ENCODE data around the gene PACS1.
"Not testable (repeated sequence)": the region's sequence is repeated elsewhere in the genome, so short reads cannot be mapped to it uniquely, and the experiment has no call there.

The PACS1 gene

DNA sequence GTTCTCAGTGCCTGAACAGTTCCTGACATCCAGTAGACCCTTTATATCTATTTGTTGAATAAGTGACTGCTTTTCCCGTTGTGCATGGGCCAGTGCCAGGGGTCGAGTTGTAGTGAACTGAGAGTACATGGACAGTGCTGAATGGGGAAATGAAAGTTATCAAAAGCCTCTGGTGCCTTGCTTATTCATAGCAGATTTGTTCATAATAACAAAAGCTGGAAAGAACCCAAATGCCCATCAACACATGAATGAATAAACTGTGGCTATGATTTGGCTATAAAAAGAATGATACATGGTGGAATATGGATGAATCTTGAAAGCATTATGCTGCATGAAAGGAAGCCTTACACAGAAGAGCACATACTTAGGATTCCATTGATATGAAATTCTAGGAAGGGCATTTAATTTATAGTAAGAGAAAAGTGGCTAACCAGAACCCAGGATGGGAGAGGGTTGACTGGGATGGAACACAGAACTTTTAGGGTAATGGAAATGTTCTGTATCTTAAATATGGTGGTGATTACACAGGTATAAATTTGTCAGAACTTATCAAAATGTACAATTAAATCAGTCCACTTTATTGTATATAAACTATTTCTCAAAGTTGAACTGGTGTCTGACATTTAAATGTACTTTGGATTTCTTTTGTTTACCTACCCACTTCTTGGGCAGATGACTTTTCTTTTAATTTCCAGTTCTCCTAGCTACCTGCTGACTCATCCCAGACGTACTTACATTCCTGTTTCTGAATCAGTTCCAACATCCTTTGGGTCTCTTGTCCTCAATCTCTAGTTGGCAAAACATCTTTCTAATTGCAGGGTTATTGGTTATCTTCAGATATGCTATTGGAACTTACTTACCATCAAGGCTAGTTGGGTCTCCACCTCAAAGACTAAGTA is 42.8 kb downstream of the PACS1 start:
- DNase-seq: no peak

DNA sequence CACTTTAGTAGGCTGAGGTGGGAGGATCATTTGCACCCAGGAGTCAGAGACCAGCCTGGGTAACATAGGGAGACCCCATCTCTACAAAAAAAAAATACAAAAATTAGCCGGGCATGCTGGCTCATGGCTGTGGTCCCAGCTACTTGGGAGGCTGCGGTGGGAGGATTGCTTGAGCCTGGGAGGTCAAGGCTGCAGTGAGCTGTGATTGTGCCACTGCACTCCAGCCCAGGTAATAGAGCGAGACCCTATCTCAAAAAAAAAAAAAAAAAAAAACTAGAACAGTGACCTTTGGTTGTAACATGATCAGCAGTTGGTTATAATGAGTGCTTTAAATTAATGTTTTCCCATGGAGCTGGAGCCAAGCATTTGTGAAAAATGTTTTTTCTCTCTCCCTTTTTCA is 44.9 kb downstream of the PACS1 start:
- not testable (repeated sequence) for DNase-seq

DNA sequence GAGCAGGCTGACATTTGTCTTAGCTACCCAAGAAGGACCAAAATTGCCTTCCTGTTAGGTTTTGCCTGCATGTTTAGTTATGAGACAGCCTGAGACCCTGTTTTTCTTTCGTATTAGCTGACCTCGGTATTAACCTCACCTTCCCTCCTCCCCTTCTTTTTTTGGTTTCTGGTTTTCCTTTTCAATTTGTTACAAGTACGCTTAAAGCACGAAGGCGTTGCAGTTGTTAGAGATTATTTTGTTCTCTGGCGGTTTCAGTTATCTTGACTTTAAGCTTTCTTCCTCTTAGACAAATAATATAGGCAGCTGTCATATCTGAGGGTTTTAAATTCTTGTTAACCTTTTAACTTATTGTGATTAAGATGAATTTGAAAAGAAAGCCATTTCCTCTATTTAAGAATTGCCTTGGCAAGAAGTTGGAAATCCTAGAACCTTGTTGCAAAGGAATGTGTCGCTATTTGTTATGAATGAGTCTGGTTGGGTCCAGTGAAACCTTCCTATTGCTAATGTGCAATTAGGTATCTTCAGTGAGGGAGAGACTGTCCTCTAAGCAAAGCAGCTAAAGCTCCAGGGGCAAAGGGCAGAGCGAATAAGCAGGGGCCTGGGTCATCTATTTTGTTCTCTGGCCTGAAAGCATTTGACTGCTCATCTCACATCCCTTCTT is 45.7 kb downstream of the PACS1 start:
- no peak for DNase-seq

DNA sequence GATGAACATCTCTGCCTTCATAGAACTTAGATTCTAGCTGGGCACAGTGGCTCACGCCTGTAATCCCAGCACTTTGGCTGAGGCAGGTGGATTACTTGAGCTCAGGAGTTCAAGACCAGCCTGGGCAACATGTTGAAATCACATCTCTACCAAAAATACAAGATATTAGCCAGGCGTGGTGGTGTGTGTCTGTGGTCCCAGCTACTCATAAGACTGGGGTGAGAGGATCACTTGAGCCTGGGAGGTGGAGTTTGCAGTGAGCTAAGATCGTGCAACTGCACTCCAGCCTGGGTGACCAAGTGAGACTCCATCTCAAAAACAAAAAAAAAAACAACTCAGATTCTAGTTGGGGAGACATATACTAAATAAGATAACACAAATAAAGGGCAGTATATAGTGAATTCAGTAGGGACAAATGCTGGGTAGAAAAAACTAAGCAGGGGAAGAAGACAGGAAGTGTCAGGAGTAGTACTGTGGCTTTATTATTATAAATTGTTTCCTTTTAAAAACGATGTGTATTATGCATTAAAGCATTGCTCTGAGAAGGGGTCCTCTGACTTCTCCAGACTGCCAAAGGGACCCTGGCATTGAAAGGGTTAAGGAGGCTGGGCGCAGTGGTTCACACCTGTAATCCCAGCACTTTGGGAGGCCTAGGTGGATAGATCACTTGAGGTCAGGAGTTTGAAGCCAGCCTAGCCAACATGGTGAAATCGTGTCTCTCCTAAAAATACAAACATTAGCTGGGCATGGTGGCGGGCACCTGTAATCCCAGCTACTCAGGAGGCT is 46.7 kb downstream of the PACS1 start:
- DNase-seq: no peak

DNA sequence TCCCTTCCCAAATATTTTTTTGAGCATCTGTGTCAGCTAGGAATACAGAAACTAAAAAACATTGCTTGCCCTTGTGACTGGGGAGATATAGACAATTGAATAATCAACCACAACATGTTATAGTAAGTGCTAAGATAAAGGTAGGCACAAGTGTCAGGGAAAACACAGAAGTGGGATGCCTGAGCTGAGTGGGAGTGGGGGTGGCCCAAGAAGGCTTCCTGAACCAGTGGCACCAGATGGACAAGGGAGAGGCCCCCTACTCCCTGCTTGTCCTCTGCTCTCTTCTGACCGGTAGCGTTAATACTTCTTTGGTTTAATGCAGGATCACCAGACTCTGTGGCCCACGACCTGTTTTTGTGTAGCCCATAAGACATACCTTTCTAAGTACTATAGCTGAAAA is 48.8 kb downstream of the PACS1 start:
- no peak for DNase-seq

DNA sequence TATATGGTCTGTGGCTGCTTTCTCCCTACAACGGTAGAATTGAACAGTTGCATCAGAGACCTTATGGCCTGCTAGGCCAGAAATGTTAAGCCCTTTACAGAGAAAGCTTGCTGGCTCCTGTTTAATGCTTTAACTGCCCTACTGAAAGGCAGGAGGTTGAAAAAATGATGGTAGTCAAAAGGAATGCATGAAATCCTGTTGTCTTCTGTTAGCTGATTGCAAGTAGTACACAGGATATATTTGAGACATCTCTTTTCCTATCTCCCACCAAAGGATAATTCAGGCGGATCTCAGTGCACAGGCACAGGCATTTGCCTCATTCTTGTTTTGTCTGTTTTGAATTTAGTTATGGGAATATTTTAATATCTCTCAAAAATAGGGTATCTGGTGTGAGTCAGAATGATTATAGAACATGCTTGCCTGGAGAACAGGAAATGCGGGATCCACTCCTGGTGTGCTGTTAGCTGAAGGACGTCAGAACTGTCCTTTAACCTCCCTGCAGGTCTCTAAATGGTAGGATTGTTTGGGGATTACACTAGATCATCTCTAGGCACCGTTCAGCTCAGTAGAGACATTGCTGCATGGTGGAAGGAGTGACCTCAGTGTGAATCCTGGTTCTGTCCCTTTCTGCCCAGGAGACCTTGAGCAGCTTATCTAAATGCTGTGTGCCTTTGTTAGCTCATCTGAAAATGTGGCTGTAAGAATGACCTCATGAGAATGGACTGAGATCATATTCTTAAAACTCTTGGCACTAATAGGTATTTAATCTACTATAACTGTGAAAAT is 49.5 kb downstream of the PACS1 start:
- no peak for DNase-seq

DNA sequence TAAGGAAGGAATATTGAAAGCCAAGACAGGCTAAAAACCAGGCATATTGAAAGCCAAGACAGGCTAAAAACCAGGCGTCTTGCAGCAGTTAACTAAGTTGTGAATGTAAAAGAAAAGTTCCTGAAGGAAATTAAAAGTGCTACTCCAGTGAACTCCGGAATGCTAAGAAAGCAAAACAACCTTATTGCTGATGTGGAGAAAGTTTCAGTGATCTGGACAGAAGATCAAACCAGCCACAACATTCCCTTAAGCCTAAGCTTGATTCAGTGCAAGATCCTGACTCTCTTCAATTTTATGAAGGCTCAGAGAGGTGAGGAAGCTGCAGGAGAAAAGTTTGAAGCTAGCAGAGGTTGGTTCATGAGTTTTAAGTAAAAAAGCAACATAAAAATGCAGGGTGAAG is 51.4 kb downstream of the PACS1 start:
- DNase-seq: no peak

DNA sequence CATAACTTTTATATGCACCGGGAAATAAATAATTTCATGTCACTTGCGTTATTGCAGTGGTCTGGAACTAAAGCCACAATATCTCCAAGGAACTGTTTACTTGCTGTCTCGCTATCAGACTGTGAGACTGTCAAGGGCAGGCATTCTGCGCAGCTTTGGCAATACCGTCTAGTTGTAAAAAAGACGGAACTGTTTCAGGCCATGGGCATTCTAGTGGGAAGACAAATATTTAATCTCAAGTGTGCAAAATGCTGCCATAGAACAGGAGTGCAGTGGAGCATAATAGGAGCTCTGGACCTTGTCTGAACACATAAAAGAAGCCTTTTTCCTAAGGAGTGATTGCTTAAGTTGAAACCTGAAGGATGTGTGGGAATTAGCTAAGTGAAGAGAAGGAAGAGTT is 53.8 kb downstream of the PACS1 start:
- DNase-seq: no peak

DNA sequence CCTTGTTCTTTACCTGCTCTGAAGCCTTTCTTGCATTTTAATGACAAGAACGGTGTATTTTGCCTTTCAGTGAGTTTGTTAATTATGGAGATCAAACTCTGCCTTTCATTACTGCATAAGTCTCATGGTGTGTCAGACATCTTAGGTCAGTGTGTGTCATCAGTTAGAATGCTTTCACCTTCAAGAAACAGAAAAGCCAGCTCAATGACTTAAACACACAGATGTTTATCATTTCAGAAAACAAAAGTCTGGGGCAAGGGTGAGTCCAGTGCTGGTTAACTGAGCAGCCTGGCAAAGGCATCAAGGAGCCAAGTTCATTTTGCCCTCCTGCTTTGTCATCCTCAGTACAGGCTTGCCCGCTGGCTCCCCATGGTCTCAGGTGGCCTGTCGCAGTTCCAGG is 54.5 kb downstream of the PACS1 start:
- DNase-seq: no peak

DNA sequence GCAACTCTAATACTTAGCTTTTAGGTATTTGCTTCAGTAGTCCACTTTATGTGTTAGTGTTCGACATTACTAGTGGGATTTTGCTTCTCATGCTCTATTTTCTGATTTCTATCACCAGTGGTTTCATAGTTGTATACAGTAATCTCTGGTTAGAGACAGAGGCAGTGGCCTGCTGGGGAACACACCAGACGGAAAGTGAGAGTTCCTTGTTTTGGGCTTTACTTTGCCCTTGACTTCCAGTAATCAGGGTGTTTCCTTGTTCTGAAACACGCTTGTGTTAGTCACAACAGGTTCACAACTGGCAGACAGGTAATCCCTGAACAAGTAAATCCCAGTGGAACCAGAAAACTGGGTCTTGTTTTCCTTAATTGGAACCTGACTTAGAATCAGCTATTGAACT is 56.0 kb downstream of the PACS1 start:
- DNase-seq: no peak

DNA sequence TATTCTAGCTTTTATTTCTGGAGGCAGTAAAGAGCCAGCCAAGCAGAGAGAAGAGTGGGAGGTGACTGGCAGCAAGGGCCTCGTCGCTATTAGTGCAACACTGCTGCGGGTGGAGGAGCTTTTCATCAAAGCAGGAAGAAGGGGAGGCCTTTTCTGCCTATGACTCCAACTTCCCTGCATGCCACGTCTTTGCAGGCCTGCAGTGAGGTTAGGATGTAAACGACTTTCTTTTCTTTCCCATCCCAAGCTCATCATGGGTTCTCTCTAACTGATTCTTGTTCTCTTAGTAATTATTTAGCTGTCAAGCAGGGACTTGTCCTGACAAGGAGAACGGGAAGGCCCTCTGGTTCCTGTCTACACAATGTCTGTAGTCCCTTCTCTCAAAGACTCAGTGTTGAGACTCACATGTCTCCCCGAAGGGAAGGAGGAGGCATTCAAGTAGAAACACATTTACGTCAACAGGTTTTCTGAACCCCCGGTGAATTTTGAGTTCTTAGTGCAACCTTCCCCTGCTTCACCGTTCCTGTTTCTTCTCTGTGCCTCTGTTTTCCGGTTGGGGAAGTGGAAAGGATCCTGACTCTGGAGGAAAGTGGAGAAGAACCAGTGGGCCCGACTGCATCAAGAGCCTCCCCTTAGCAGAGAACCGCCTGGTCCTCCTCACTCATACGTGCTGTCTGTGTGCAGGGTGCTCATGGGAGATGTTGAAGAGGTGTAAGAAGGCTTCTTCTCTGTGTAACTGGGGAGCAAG is 56.9 kb downstream of the PACS1 start:
- no peak for DNase-seq

DNA sequence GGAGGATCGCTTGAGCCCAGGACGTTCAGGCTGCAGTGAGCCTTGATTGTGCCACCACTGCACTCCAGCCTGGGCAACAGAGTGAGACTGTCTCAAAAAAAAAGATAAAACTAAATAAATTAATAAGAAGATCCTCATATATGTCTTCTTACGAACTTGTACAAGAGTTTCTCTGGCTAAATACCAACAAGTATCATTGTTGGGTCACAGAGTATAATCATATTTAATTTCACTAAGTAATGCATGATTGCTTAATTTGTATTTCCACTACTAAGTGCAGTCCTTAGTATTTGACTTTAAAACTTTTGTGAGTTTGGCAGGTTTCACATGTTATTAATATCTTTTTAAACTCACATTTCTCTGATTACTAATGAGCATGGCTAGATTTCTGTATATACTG is 60.9 kb downstream of the PACS1 start:
- no peak for DNase-seq

DNA sequence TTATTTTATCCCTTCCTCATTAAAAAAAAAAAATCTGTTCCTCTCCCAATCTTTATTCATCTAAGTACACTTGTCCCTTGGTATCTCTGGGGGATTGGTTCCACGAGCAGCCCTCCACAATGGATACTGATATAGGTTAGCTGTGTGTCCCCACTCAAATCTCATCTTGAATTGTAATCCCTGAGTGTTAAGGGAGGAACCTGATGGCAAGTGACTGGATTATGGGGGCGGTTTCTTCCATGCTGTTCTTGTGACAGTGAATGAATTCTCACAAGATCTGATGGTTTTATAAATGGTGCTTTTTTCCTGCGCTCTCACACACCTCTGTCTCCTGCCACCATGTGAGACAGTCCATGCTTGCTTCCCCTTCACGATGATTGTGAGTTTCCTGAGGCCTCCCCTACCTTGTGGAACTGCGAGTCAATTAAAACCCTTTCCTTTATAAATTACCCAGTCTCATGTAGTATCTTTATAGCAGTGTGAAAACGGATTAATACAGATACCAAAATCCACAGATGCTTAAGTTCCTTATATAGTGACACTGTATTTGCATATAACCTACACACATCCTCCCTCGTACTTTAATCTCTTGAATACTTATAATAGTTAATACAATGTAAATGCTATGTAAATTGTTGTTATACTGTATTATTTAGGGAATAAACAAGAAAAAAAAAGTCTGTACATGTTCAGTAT is 62.0 kb downstream of the PACS1 start:
- no peak for DNase-seq

DNA sequence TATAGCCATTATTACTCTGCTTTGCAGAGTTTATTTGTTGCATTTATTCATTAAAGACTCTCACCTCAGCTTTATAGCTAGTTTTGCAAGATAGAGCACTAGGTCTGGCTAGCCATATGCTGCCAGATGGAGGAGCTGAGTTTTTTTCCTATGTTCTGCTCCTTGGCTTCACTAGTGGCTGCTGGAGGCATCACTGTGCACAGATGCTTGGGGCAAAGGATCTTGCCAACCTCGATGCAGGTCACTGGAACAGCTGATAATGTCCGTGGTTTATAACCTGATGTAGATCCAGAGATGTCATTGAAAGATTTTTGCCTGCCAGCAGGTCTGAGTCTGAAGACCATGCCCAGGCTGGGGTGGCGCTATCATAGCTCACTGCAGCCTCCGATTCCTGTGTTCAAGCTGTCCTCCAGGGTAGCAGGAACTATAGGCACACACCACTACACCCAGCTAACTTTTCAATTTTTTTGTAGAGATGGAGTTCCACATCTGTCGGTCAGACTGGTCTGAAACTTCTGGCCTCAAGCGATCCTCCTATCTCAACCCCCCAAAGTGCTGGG is 63.2 kb downstream of the PACS1 start:
- peak; percentile 78 to 94 for DNase-seq

DNA sequence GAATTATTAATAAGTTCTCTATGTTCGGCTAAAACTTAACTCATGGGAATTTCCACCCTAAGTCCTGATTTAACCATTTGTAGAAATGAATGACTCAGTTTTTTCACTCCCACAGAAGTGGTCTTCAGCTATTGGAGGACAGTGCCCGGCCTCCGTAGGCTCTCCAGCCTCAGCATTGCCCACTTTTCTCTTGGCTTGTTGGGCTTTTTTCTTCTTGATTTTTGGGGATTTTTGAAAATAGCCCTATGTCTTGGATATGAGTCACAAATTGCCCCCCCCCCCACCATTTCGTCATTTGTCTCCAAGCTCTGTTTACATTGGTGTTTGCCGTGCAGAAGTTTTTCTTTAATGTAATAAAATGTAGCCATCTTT is 66.7 kb downstream of the PACS1 start:
- DNase-seq: no peak

DNA sequence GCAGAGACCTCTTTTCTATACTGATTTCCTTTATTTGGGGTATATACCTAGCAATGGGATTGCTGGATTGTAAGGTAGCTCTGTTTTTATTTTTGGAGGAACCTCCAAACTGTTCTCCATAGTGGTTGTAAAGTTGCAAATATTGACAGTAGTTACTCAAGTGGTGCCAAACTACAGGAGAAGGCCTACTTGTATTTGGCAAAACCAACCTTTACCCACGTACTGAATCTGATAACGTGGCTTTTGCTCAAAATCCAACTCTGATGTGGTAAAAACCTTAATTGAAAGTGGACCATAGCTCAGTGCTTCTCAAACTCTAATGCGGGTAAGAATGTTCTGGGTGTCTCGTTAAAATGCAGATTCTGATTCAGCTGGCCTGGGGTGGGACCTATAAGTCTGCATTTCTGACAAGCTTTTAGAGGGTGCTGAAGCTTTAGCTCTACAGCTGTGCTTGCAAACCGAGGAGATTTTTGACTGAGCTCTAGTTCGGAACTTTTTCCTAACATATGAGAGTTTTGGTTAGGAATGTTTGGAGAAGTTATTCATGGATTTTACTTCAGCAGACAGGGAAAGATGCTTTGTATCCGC is 69.8 kb downstream of the PACS1 start:
- DNase-seq: no peak

DNA sequence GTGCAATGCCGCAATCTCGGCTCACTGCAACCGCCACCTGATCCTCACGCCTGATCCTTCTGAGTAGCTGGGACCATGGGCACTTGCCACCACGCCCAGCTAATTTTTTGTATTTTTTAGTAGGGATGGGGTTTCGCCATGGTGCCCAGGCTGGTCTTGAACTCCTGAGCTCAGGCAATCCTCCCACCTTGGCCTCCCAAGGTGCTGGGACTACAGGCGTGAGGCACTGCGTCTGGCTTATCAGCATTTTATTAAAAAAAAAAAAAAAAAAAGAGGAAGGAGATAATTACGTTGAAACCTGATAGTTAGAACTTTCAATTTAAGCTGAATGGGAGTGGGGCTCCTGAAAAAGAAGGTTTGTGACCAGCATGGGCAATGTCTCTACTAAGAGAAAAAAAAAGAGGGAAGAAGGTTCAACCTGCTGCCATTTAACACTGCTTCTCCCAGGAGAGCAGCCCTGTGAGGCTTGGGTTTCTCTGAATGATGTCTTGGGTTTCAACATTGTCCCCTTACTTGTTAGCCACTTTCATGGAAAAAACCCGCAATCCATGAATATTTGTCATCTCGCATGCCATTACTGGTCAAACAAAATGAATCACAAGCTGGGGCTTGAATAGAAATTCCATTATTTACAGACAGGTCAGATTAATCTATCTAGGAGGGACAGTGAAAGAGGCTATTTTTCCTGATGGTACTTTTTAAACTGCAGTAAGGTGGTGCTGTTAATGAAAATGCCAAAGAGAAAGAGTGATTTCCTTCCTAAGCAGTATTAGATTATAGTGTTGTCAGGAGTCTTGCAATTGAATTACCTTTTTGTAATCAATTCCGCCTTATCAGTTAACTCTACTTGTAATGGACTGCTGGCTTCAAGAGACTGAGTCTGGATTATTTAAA is 72.5 kb downstream of the PACS1 start:
- DNase-seq: no peak

DNA sequence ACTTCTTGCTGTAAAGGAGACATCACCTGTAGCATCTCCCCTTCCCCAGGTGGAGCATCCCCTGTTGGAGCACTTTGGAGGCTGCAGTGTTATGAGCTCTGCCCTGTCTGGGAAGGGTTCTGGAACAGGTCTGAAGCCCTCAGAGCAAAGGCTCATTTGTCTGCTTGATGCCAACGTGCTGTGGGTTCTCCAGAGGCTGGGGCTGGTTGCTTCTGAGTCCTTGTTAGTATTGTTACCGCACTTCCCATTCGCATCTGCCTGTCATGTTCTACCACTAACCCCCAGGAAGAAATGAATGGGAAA is 73.1 kb downstream of the PACS1 start:
- DNase-seq: no peak

DNA sequence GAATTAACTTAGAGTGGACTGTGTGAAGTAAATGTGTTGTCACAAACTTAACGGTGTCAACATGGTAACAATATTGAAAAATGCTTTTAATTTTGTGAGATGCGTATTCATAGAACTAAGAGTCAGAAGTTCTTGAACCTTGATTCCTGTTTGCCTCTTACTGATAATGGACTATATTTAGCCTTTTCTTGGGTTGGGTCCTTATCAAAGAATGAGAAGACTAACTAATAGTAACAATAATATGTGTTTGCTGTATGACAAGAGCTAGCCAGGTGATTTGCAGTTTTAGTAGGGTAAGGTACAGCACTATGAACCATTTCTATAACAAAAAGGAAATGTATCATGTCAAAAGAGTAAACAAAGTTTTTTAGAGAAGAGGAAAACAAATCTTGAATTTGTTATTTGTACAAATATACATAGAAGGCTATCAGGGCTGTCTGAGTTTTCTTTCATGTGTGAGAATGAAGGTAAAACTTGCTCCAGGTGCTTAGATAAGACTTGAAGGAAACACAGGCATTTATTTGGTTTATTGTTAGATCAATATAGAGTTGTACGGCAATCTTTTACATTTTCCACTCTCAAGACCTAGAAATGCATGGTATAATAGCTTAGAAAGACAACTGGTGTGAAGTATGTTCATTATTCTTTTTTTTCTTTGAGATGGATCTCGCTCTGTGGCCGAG is 74.1 kb downstream of the PACS1 start:
- no peak for DNase-seq

Measured in NCI-H524 (cell line).